Neural progenitor cell (in vitro differentiated cells): ENCODE data around the gene NPTN.

Experiments used
- EZH2phosphoT487 ChIP-seq: fragments of 200-600 bp; sonication (generic); IDR thresholded peaks from 2 replicates; pipeline ENCODE4 v1.6.1; 2017; ENCODE audit warnings: antibody characterized with exemption
- TF ChIP-seq, protein P1 (sequence below): fragments of 200-600 bp; sonication (generic); IDR thresholded peaks from 2 replicates; pipeline ENCODE4 v1.5.1; 2017; ENCODE audit warnings: antibody characterized with exemption, mild to moderate bottlenecking

GRCh38 chr15:73633111-73633990 lies at the start of gene NPTN:
- TF ChIP-seq, protein P1, sequence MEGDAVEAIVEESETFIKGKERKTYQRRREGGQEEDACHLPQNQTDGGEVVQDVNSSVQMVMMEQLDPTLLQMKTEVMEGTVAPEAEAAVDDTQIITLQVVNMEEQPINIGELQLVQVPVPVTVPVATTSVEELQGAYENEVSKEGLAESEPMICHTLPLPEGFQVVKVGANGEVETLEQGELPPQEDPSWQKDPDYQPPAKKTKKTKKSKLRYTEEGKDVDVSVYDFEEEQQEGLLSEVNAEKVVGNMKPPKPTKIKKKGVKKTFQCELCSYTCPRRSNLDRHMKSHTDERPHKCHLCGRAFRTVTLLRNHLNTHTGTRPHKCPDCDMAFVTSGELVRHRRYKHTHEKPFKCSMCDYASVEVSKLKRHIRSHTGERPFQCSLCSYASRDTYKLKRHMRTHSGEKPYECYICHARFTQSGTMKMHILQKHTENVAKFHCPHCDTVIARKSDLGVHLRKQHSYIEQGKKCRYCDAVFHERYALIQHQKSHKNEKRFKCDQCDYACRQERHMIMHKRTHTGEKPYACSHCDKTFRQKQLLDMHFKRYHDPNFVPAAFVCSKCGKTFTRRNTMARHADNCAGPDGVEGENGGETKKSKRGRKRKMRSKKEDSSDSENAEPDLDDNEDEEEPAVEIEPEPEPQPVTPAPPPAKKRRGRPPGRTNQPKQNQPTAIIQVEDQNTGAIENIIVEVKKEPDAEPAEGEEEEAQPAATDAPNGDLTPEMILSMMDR = peak; percentile 16
- no peak for TF ChIP-seq EZH2phosphoT487
